OCI-LY7 (cell line): Measurements from ENCODE around the gene APEX2. TPM values are rescaled to one million over a fixed set of nuclear protein-coding genes. Genes with fewer than 3 reads are reported as not detected.

ENCODE experiments used
- BruUV-seq: library from RNA; stranded (reverse); fragments of 400-500 nt; replicated peaks from 2 replicates; lab custom pipeline; 2021; lab: Mats Ljungman, UMichigan
- CTCF ChIA-PET: fragments of 300-600 bp; sonication (Branson Sonifier 250); formaldehyde crosslinking; loops from one replicate; lab custom pipeline; 2022; ENCODE audit warnings: antibody characterized with exemption; ENCODE audit not compliant: unreplicated experiment; lab: Charles Lee
- POLR2A ChIA-PET: fragments of 300-600 bp; sonication (Branson Sonifier 250); formaldehyde crosslinking; loops from one replicate; lab custom pipeline; 2022; ENCODE audit warnings: antibody characterized with exemption; lab: Charles Lee
- DNase-seq: peaks from one replicate; pipeline ENCODE4 v3.0.0-alpha.2; 2015; ENCODE audit warnings: low spot score
- H2AFZ ChIP-seq: fragments of 200-600 bp; sonication (generic), shearing (Covaris generic); 2 replicates; pipeline ENCODE4 v1.6.1; 2014; ENCODE audit warnings: mild to moderate bottlenecking, antibody characterized with exemption, low read length, moderate library complexity
- H3K27ac ChIP-seq: fragments of 200-600 bp; sonication (generic); 2 replicates; pipeline ENCODE4 v1.5.1; 2014; ENCODE audit warnings: mixed run types, low read depth, mild to moderate bottlenecking, moderate library complexity, low read length, inconsistent platforms; ENCODE audit not compliant: poor library complexity, severe bottlenecking
- H3K36me3 ChIP-seq: fragments of 200-600 bp; sonication (generic); 2 replicates; pipeline ENCODE4 v1.6.1; 2014; ENCODE audit warnings: mild to moderate bottlenecking, antibody characterized with exemption, low read length, moderate library complexity, mixed read lengths; ENCODE audit not compliant: insufficient read depth
- H3K4me1 ChIP-seq: fragments of 200-600 bp; sonication (generic); 2 replicates; pipeline ENCODE4 v1.5.1; 2014; ENCODE audit warnings: mild to moderate bottlenecking, low read length; ENCODE audit not compliant: insufficient read depth, poor library complexity, severe bottlenecking
- H3K4me2 ChIP-seq: fragments of 200-600 bp; sonication (generic); 2 replicates; pipeline ENCODE4 v1.6.1; 2014; ENCODE audit warnings: mild to moderate bottlenecking, low read length
- H3K4me3 ChIP-seq: fragments of 200-600 bp; sonication (generic); 2 replicates; pipeline ENCODE4 v1.5.1; 2014; ENCODE audit warnings: mild to moderate bottlenecking, low read depth, low read length; ENCODE audit not compliant: poor library complexity, severe bottlenecking
- H3K79me2 ChIP-seq: fragments of 200-600 bp; sonication (generic); 2 replicates; pipeline ENCODE4 v1.6.1; 2016; ENCODE audit warnings: low read depth, mild to moderate bottlenecking, low read length, moderate library complexity, mixed read lengths; ENCODE audit not compliant: insufficient read depth
- H3K9me2 ChIP-seq: fragments of 200-600 bp; sonication (generic); 2 replicates; pipeline ENCODE4 v1.6.1; 2016; ENCODE audit warnings: mild to moderate bottlenecking, low read length, mixed read lengths; ENCODE audit not compliant: insufficient read depth
- H3K9me3 ChIP-seq: fragments of 200-600 bp; sonication (generic); 2 replicates; pipeline ENCODE4 v1.6.1; 2014; ENCODE audit warnings: mild to moderate bottlenecking, mixed run types, low read length, mixed read lengths
- H4K20me1 ChIP-seq: fragments of 200-600 bp; sonication (generic); 2 replicates; pipeline ENCODE4 v1.6.1; 2014; ENCODE audit warnings: mild to moderate bottlenecking, antibody characterized with exemption, low read length, moderate library complexity, mixed read lengths; ENCODE audit not compliant: insufficient read depth
- EZH2phosphoT487 ChIP-seq: fragments of 200-600 bp; sonication (generic); IDR thresholded peaks from 2 replicates; pipeline ENCODE4 v1.6.1; 2018; ENCODE audit warnings: low read depth, borderline replicate concordance, mild to moderate bottlenecking, mixed run types, antibody characterized with exemption, low read length, moderate library complexity, mixed read lengths
- intact Hi-C: fragments of 100-400 bp; cut with micrococcal nuclease; formaldehyde crosslinking; loops from one replicate; pipeline ENCODE4 v1.10.0; 2022; ENCODE audit not compliant: unreplicated experiment
- total RNA-seq, 2 experiments: library from RNA; depleted of rRNA in 1 of 2; stranded (reverse); fragments of >200 nt in 1 of 2; shearing (Covaris generic) in 1 of 2; gene quantifications; 2 replicates each; pipeline ENCODE4 v1.2.3, GENCODE V29; 2014 to 2022
- TF ChIP-seq, protein P1 (sequence below): fragments of 200-600 bp; sonication (generic); conservative IDR thresholded peaks from 2 replicates; pipeline ENCODE4 v1.5.1; 2014; ENCODE audit warnings: mild to moderate bottlenecking, antibody characterized with exemption, low read length, moderate library complexity, mixed read lengths

APEX2 gene
- total RNA-seq, 2 experiments from 2014 or later, result 14.2 to 32.9 TPM

DNA sequence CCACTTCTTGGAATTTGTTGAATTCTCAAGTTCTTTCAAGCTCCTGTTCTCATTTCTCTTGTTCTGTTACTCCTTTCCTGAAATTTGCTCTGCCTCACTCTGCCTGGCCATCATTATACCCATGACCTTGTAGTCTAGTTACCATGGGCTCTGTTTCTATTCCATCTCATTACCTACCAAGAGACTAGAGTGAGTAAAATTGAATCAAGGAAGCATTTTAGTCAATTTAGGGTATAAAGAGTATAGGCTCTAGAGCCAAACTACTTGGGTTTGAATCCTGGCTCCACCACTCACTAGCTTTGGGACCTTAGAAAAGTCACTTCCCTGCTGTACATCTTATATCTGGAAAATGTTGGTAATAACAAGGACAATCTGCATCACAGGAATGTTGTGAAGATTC lies 28.4 kb downstream of the APEX2 start:
- Histone ChIP-seq H3K9me2 (no peaks in the 10 kb centered on the region), H3K9me3 (no peaks in the 10 kb centered on the region), H3K36me3 (no peaks in the 10 kb centered on the region), H3K4me1 (no peaks in the 10 kb centered on the region), H2AFZ (no peak overlapping the region), H3K27ac (no peak overlapping the region), H3K4me2 (no peak overlapping the region), H3K79me2 (no peaks in the 10 kb centered on the region), H4K20me1 (no peaks in the 10 kb centered on the region), H3K4me3 (no peak overlapping the region)
- POLR2A ChIA-PET, result no interaction called here
- CTCF ChIA-PET, result no interaction called here
- BruUV-seq, result no TSS peak
- intact Hi-C loops, result no loop called here
- TF ChIP-seq, protein P1, sequence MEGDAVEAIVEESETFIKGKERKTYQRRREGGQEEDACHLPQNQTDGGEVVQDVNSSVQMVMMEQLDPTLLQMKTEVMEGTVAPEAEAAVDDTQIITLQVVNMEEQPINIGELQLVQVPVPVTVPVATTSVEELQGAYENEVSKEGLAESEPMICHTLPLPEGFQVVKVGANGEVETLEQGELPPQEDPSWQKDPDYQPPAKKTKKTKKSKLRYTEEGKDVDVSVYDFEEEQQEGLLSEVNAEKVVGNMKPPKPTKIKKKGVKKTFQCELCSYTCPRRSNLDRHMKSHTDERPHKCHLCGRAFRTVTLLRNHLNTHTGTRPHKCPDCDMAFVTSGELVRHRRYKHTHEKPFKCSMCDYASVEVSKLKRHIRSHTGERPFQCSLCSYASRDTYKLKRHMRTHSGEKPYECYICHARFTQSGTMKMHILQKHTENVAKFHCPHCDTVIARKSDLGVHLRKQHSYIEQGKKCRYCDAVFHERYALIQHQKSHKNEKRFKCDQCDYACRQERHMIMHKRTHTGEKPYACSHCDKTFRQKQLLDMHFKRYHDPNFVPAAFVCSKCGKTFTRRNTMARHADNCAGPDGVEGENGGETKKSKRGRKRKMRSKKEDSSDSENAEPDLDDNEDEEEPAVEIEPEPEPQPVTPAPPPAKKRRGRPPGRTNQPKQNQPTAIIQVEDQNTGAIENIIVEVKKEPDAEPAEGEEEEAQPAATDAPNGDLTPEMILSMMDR, result no peak
- no peak for TF ChIP-seq EZH2phosphoT487
- no peak for DNase-seq

DNA sequence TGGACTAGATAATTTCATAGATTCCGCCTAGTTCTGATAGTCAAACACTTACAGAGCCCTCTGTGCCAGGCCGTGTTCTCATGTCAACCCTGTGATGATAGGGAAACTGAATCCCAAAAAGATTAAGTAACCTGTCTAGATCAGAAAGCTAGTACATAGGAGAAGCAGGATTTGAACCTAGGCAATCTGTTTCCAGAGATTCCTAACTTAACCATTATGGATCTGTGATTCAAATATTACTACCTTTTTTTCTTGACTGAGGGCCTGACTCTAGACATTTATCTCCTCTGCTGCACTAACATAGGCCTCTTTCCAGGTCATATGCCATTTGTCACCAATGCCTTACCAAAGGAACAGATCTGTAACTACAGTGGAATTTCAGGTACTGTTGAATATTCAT lies 29.1 kb downstream of the APEX2 start:
- no peak for DNase-seq
- Histone ChIP-seq H2AFZ (no peak overlapping the region), H3K79me2 (no peaks in the 10 kb centered on the region), H3K9me3 (no peaks in the 10 kb centered on the region), H3K36me3 (no peaks in the 10 kb centered on the region), H3K4me1 (no peaks in the 10 kb centered on the region), H3K27ac (no peak overlapping the region), H3K9me2 (no peaks in the 10 kb centered on the region), H3K4me2 (no peak overlapping the region), H3K4me3 (no peak overlapping the region), H4K20me1 (no peaks in the 10 kb centered on the region)
- BruUV-seq, result no TSS peak
- POLR2A ChIA-PET, result no interaction called here
- CTCF ChIA-PET, result no interaction called here
- TF ChIP-seq EZH2phosphoT487, result no peak
- TF ChIP-seq, protein P1, result no peak
- intact Hi-C loops, result no loop called here

DNA sequence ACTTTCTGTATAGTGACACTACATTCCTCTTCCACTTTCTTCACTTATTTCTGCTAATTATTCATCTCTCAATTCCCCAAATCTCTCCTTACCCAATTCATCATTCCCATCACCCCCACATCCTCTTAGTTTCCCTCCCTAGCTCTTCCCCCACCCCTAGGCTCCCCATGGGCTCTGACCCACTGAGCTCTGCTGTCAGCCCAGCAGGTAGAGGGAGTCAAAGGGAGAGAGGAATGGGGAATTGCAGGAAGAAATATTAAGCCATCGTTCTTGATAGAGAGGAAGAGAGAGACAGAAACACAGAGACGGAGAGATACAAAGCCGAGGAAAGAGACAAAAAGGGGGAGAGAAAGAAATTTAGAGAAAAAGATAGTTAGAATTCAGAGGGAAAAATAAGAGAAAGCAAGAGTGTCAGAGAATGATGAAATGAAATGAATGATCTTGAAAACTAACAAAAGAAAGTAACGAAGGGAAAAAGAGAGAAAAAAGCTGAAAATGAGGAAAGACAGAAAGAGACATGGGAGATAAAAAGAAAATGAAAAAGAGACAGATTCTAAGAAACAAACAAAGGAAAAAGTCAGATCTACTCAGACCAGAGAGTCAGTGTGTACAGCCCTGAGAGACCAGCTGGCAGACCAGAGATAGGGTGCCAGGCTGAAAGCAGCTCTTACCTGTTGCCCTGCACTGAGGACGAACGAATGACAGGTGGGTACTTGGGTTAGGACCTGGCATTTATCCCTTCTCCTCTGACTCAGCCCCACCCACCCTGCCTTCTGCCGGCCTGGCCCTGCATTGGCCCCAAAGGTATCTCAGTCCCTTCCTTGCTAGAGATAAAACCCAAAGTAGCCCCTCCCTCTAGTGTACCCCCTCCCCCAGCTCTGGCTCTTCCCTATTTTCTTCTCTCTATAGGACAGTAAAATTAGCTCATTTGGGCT lies 30.4 kb downstream of the APEX2 start, which contains the start of gene ALAS2:
TSS of gene ALAS2 (minus strand) at position 707 of the 935 bp plus-strand sequence. CDS start 4,977 bp downstream, outside the sequence.
- no peak for DNase-seq
- TF ChIP-seq EZH2phosphoT487, result no peak
- TF ChIP-seq, protein P1, result no peak
- no peak within 1 kb of the TSS for H3K27ac ChIP-seq
- H4K20me1 ChIP-seq, result no peaks in the 10 kb centered on the region
- intact Hi-C loops, result no loop called here
- H3K4me1 ChIP-seq, result no peaks in the 10 kb centered on the region
- POLR2A ChIA-PET, result no interaction called here
- H3K4me3 ChIP-seq, result no peak within 1 kb of the TSS
- CTCF ChIA-PET, result no interaction called here
- no peaks in the 10 kb centered on the region for H3K79me2 ChIP-seq
- no peaks in the 10 kb centered on the region for H3K9me3 ChIP-seq
- no TSS peak for BruUV-seq
- no peaks in the 10 kb centered on the region for H3K36me3 ChIP-seq
- no peak within 1 kb of the TSS for H3K4me2 ChIP-seq
- no peaks in the 10 kb centered on the region for H3K9me2 ChIP-seq
- H2AFZ ChIP-seq, result no peak within 1 kb of the TSS
